ENCODE data around the gene FKBP11. TPM values are rescaled to one million over a fixed set of nuclear protein-coding genes. Genes with fewer than 3 reads are reported as not detected.

FKBP11 gene
- total RNA-seq, 1 experiment from 2014 or later, result 18.5 TPM

DNA sequence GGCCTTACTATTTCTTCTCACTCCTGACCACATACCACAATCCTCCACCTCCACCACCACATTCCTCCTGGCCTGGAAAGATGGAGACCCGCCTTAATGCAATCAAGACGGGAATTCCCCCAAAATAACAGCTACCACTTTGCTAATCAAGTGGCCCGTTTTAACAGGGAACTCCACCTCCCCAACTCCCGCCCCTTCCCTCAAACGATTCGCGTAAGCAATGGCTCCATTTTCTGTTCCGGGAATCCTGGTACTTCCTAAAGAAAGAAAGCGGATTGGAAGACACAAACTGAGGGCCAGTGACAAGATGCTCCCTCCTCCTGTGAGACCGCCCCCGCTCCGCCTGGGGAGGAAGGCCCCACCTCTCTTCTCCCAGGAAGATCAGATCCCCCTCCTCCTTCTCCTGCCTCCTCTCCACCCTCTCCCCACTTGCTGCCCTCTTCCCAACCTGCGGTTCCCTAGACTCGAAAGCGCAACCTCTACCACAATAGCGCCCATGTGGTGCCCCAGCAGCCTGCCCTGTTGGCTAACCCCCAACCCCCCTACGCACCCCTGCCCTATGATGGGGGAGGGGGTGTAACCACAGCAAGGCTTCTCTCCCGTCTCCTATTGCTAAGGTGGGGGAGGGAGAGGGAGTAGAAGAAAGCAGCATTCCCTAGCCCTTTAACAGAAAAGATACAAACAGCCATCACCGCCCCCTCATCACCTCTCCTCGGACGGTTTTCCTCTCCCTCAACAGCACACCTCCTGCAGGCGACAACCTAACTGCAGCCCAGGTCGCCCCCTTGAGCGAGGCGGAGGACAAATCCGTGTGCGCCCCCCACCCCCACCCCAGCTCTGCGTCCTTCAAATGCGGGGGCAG is 31.2 kb upstream of the FKBP11 start:
- Histone ChIP-seq H3K27me3 (ENCODE audit: insufficient read depth, low read length) (no peaks in the 10 kb centered on the region), H3K9me2 (ENCODE audit: insufficient read depth) (no peaks in the 10 kb centered on the region), H3K4me2 (ENCODE audit: low read length) (peak overlapping the region; percentile 82), H3K36me3 (ENCODE audit: control insufficient read depth in 1 of 2, insufficient read depth in 2 of 2, low read length in 2 of 2) (peaks cover 14 to 32% of the 10 kb centered on the region in 2 experiments), H3K4me1 (ENCODE audit: control insufficient read depth in 1 of 2, insufficient read depth in 2 of 2, low read length in 2 of 2) (peaks cover 3 to 18% of the 10 kb centered on the region in 2 experiments), H2AFZ (ENCODE audit: low read depth, low read length, poor library complexity, severe bottlenecking) (no peak overlapping the region), H3K4me3 (replicated peaks in 1 of 2; ENCODE audit: low read depth in 1 of 2, low read length in 2 of 2) (peak overlapping the region; percentile 94 to 95), H3K9ac (ENCODE audit: low read length) (peak overlapping the region; percentile 76), H3K27ac (ENCODE audit: low read depth, low read length) (peak overlapping the region; percentile 94), H4K20me1 (ENCODE audit: insufficient read depth) (peaks cover 13% of the 10 kb centered on the region; the same call in 1 of the 2 replicates), H3K79me2 (ENCODE audit: insufficient read depth, low read length) (peaks cover 55% of the 10 kb centered on the region), H3K9me3 (ENCODE audit: control insufficient read depth in 1 of 2, insufficient read depth in 1 of 2, low read depth in 1 of 2, low read length in 2 of 2) (no peaks in the 10 kb centered on the region)
- DNase-seq (ENCODE audit: low read depth, low spot score), result peak; percentile 93
- CTCF ChIA-PET, result interaction anchor here (0.8 to 2.8 kb wide), 6 partner anchors 20 to 141 kb away, joined by 3 to 18 read pairs (median 5); partner anchors contain the start of gene WNT1
- RAD21 ChIA-PET (ENCODE audit: low non-redundant PET in 1 of 2, low total read pairs in 2 of 2, uncharacterized antibody in 2 of 2, unreplicated experiment in 2 of 2), result interaction anchor here in 1 of 2 experiments (0.6 to 0.9 kb wide), 2 partner anchors 32 to 60 kb away, joined by 3 to 7 read pairs; no protein-coding TSS in a partner anchor
- POLR2A ChIA-PET, result interaction anchor here (0.9 to 1.8 kb wide), 3 partner anchors 8 to 91 kb away, joined by 4 to 11 read pairs (median 6); partner anchors contain the start of gene RND1
- intact Hi-C loops (cut with micrococcal nuclease), result no loop called here
- BruUV-seq (replicated peaks), result no TSS peak
- ATAC-seq, result peak; percentile 80
- TF ChIP-seq TCF7L2 (IDR thresholded peaks at IDR 0.05; ENCODE audit: borderline replicate concordance, extremely low read depth, insufficient read depth, insufficient read length) (no peak), ELF1 (IDR thresholded peaks at IDR 0.05; ENCODE audit: borderline replicate concordance, low read depth) (peak; percentile 41; the same call in 1 of the 2 replicates), CEBPB (IDR thresholded peaks at IDR 0.05; ENCODE audit: low read depth) (no peak), SP1 (IDR thresholded peaks at IDR 0.05; ENCODE audit: low read depth) (peak; percentile 42), YY1 (IDR thresholded peaks at IDR 0.05; ENCODE audit: extremely low read depth, insufficient replicate concordance, low read depth, low read length) (peak; percentile 13), EGR1 (IDR thresholded peaks at IDR 0.05; ENCODE audit: low read depth) (peak; percentile 81)
- TF ChIP-seq, protein P1, sequence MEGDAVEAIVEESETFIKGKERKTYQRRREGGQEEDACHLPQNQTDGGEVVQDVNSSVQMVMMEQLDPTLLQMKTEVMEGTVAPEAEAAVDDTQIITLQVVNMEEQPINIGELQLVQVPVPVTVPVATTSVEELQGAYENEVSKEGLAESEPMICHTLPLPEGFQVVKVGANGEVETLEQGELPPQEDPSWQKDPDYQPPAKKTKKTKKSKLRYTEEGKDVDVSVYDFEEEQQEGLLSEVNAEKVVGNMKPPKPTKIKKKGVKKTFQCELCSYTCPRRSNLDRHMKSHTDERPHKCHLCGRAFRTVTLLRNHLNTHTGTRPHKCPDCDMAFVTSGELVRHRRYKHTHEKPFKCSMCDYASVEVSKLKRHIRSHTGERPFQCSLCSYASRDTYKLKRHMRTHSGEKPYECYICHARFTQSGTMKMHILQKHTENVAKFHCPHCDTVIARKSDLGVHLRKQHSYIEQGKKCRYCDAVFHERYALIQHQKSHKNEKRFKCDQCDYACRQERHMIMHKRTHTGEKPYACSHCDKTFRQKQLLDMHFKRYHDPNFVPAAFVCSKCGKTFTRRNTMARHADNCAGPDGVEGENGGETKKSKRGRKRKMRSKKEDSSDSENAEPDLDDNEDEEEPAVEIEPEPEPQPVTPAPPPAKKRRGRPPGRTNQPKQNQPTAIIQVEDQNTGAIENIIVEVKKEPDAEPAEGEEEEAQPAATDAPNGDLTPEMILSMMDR (IDR thresholded peaks at IDR 0.05 in 2 of 3, conservative IDR thresholded peaks at IDR 0.05 in 1 of 3; ENCODE audit: borderline replicate concordance in 1 of 3, insufficient read depth in 1 of 3, low read depth in 2 of 3, low read length in 2 of 3), result peak in 1 of 3 experiments; percentile 20; a peak in 1 of 6 replicates
- TF ChIP-seq, protein P2, sequence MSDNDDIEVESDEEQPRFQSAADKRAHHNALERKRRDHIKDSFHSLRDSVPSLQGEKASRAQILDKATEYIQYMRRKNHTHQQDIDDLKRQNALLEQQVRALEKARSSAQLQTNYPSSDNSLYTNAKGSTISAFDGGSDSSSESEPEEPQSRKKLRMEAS (IDR thresholded peaks at IDR 0.05), result peak; percentile 45; the same call in 1 of the 2 replicates
